ENCODE results near the gene STPG2.

STPG2 gene

GRCh38 chr4:98170035-98170434, 26.8 kb upstream of the STPG2 start:
- ChIA-PET POLR2A (no interaction called here), CTCF (no interaction called here)
- DNase-seq (ENCODE audit: extremely low spot score) = no peak
- TF ChIP-seq BHLHE40 (IDR thresholded peaks at IDR 0.05; ENCODE audit: borderline replicate concordance) (no peak), FOXK2 (IDR thresholded peaks at IDR 0.05) (no peak)

GRCh38 chr4:98166731-98167041, 23.4 kb upstream of the STPG2 start:
- POLR2A ChIA-PET = interaction anchor here (0.9 kb wide), 1 partner anchor 23 kb away, joined by 3 read pairs; the partner anchor contains the start of gene STPG2
- TF ChIP-seq ARNT (IDR thresholded peaks at IDR 0.05) (no peak), ELF4 (IDR thresholded peaks at IDR 0.05) (no peak), L3MBTL2 (conservative IDR thresholded peaks at IDR 0.05) (no peak), LEF1 (IDR thresholded peaks at IDR 0.05; ENCODE audit: borderline replicate concordance) (no peak), BHLHE40 (IDR thresholded peaks at IDR 0.05; ENCODE audit: borderline replicate concordance) (no peak), NFRKB (IDR thresholded peaks at IDR 0.05) (no peak), PKNOX1 (IDR thresholded peaks at IDR 0.05) (no peak), FOXM1 (IDR thresholded peaks at IDR 0.05; ENCODE audit: borderline replicate concordance) (no peak), SP1 (IDR thresholded peaks at IDR 0.05) (no peak)
- no peak for DNase-seq (ENCODE audit: extremely low spot score)
- CTCF ChIA-PET = no interaction called here

GRCh38 chr4:98166025-98166730, 22.9 kb upstream of the STPG2 start:
- CTCF ChIA-PET = no interaction called here
- DNase-seq (ENCODE audit: extremely low spot score) = no peak
- POLR2A ChIA-PET = interaction anchor here (0.9 kb wide), 1 partner anchor 23 kb away, joined by 3 read pairs; the partner anchor contains the start of gene STPG2
- TF ChIP-seq HDGF (IDR thresholded peaks at IDR 0.05; ENCODE audit: borderline replicate concordance) = no peak
- no peak for TF ChIP-seq LEF1 (IDR thresholded peaks at IDR 0.05; ENCODE audit: borderline replicate concordance)
- TF ChIP-seq PKNOX1 (IDR thresholded peaks at IDR 0.05) = no peak
- no peak for TF ChIP-seq FOXM1 (IDR thresholded peaks at IDR 0.05; ENCODE audit: borderline replicate concordance)
- no peak for TF ChIP-seq FOXA1 (IDR thresholded peaks at IDR 0.05)
- no peak for TF ChIP-seq CTBP1 (IDR thresholded peaks at IDR 0.05; ENCODE audit: borderline replicate concordance)
- TF ChIP-seq SUZ12 (IDR thresholded peaks at IDR 0.05) = no peak
- TF ChIP-seq NFRKB (IDR thresholded peaks at IDR 0.05) = no peak
- TF ChIP-seq ARNT (IDR thresholded peaks at IDR 0.05) = no peak
- no peak for TF ChIP-seq TARDBP (IDR thresholded peaks at IDR 0.05)
- TF ChIP-seq FOXK2 (IDR thresholded peaks at IDR 0.05) = no peak
- TF ChIP-seq ZNF384 (IDR thresholded peaks at IDR 0.05) = no peak
- TF ChIP-seq SP1 (IDR thresholded peaks at IDR 0.05) = no peak

- ChIA-PET POLR2A (no interaction called here), CTCF (no interaction called here)
- DNase-seq (ENCODE audit: extremely low spot score) = no peak
- no peak for TF ChIP-seq FOXM1 (IDR thresholded peaks at IDR 0.05; ENCODE audit: borderline replicate concordance)
- TF ChIP-seq SP1 (IDR thresholded peaks at IDR 0.05) = no peak
- TF ChIP-seq TARDBP (IDR thresholded peaks at IDR 0.05) = no peak
- no peak for TF ChIP-seq PKNOX1 (IDR thresholded peaks at IDR 0.05)
- TF ChIP-seq FOXA1 (IDR thresholded peaks at IDR 0.05) = no peak
- no peak for TF ChIP-seq CTBP1 (IDR thresholded peaks at IDR 0.05; ENCODE audit: borderline replicate concordance)
- no peak for TF ChIP-seq SUZ12 (IDR thresholded peaks at IDR 0.05)
- TF ChIP-seq BHLHE40 (IDR thresholded peaks at IDR 0.05; ENCODE audit: borderline replicate concordance) = no peak
- TF ChIP-seq ELF4 (IDR thresholded peaks at IDR 0.05) = no peak
- no peak for TF ChIP-seq L3MBTL2 (conservative IDR thresholded peaks at IDR 0.05)
- no peak for TF ChIP-seq ARNT (IDR thresholded peaks at IDR 0.05)
- no peak for TF ChIP-seq HDGF (IDR thresholded peaks at IDR 0.05; ENCODE audit: borderline replicate concordance)
- no peak for TF ChIP-seq LEF1 (IDR thresholded peaks at IDR 0.05; ENCODE audit: borderline replicate concordance)
- no peak for TF ChIP-seq FOXK2 (IDR thresholded peaks at IDR 0.05)
- no peak for TF ChIP-seq NFRKB (IDR thresholded peaks at IDR 0.05)
- TF ChIP-seq ZNF384 (IDR thresholded peaks at IDR 0.05) = no peak
Measured at GRCh38 chr4:98162696-98163095, 19.4 kb upstream of the STPG2 start.

GRCh38 chr4:98151145-98151924, 8.1 kb upstream of the STPG2 start:
- CTCF ChIA-PET = interaction anchor here (0.6 kb wide), 1 partner anchor 234 kb away, joined by 4 read pairs; no protein-coding TSS in a partner anchor
- TF ChIP-seq TARDBP (IDR thresholded peaks at IDR 0.05) (no peak), SUZ12 (IDR thresholded peaks at IDR 0.05) (no peak), ARNT (IDR thresholded peaks at IDR 0.05) (no peak), FOXA1 (IDR thresholded peaks at IDR 0.05) (no peak), FOXM1 (IDR thresholded peaks at IDR 0.05; ENCODE audit: borderline replicate concordance) (no peak), PKNOX1 (IDR thresholded peaks at IDR 0.05) (no peak), L3MBTL2 (conservative IDR thresholded peaks at IDR 0.05) (no peak), BHLHE40 (IDR thresholded peaks at IDR 0.05; ENCODE audit: borderline replicate concordance) (no peak), LEF1 (IDR thresholded peaks at IDR 0.05; ENCODE audit: borderline replicate concordance) (no peak)
- no peak for DNase-seq (ENCODE audit: extremely low spot score)
- POLR2A ChIA-PET = no interaction called here

Data from HEK293T (cell line).